WTC11 (cell line): ENCODE results near the gene DHRS7B.

Experiments used
- CREB1 ChIP-seq: sonication (generic); formaldehyde crosslinking; IDR thresholded peaks from 2 replicates; pipeline ENCODE4 v1.8.0; 2023; ENCODE audit warnings: mild to moderate bottlenecking, missing genetic modification reagents
- ETV6 ChIP-seq: sonication (generic); formaldehyde crosslinking; IDR thresholded peaks from 2 replicates; pipeline ENCODE4 v1.8.1; 2022; ENCODE audit warnings: mild to moderate bottlenecking, missing genetic modification reagents
- NR3C1 ChIP-seq: sonication (generic); formaldehyde crosslinking; conservative IDR thresholded peaks from 2 replicates; pipeline ENCODE4 v1.8.1; 2023; ENCODE audit warnings: low read depth, mild to moderate bottlenecking, missing genetic modification reagents
- TF ChIP-seq, protein P1 (sequence below): fragments of 200-600 bp; IDR thresholded peaks from 2 replicates; pipeline ENCODE4 v1.8.0; 2022; ENCODE audit warnings: antibody characterized with exemption

DNA sequence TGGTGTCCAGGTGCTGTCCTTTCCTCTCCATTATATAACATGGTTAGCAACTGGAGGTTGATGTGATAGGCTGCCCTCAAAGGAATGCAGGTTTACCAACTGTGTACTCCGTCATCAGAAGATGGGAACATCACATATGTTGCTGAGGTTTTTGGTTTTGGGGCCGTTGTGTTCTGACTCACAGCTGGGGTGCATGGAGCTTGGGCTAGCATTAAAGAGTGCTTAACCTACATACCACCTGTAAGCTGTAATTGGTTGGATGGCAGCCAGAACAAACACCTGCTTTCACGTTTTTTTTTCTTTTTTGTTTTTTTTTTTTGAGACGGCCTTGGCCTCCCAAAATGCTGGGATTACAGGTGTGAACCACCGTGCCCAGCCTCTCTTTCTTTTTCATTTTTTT lies 66.3 kb downstream of the DHRS7B start:
- TF ChIP-seq ETV6 (CRISPR knock-in tag) = no peak
- TF ChIP-seq, protein P1, sequence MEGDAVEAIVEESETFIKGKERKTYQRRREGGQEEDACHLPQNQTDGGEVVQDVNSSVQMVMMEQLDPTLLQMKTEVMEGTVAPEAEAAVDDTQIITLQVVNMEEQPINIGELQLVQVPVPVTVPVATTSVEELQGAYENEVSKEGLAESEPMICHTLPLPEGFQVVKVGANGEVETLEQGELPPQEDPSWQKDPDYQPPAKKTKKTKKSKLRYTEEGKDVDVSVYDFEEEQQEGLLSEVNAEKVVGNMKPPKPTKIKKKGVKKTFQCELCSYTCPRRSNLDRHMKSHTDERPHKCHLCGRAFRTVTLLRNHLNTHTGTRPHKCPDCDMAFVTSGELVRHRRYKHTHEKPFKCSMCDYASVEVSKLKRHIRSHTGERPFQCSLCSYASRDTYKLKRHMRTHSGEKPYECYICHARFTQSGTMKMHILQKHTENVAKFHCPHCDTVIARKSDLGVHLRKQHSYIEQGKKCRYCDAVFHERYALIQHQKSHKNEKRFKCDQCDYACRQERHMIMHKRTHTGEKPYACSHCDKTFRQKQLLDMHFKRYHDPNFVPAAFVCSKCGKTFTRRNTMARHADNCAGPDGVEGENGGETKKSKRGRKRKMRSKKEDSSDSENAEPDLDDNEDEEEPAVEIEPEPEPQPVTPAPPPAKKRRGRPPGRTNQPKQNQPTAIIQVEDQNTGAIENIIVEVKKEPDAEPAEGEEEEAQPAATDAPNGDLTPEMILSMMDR = no peak
- TF ChIP-seq NR3C1 (CRISPR knock-in tag) = no peak
- TF ChIP-seq CREB1 = no peak
